ENCODE measurements around the gene TBL1XR1.

Gene TBL1XR1

GRCh38 chr3:177106594-177106993 is 90.7 kb downstream of the TBL1XR1 start:
- DNase-seq: no peak

- no peak for DNase-seq
Measured at GRCh38 chr3:177106184-177106583, 91.1 kb downstream of the TBL1XR1 start.

GRCh38 chr3:177105623-177106022 is 91.7 kb downstream of the TBL1XR1 start:
- no peak for DNase-seq

GRCh38 chr3:177104299-177104992 is 92.8 kb downstream of the TBL1XR1 start:
- no peak for DNase-seq

GRCh38 chr3:177102553-177102952 is 94.7 kb downstream of the TBL1XR1 start:
- DNase-seq: peak; percentile 52

GRCh38 chr3:177098551-177098950 is 98.7 kb downstream of the TBL1XR1 start:
- no peak for DNase-seq

- no peak for DNase-seq
Measured at GRCh38 chr3:177096615-177097014, 100.7 kb downstream of the TBL1XR1 start.

GRCh38 chr3:177093966-177094365 is 103.3 kb downstream of the TBL1XR1 start:
- DNase-seq: no peak

- DNase-seq: no peak
Measured at GRCh38 chr3:177089901-177090300, 107.4 kb downstream of the TBL1XR1 start.

- no peak for DNase-seq
Measured at GRCh38 chr3:177089110-177089509, 108.2 kb downstream of the TBL1XR1 start.

GRCh38 chr3:177085794-177086193 is 111.5 kb downstream of the TBL1XR1 start:
- no peak for DNase-seq

- no peak for DNase-seq
Measured at GRCh38 chr3:177084616-177085015, 112.7 kb downstream of the TBL1XR1 start.

- DNase-seq: no peak
Measured at GRCh38 chr3:177080122-177080521, 117.2 kb downstream of the TBL1XR1 start.

- no peak for DNase-seq
Measured at GRCh38 chr3:177079684-177080083, 117.6 kb downstream of the TBL1XR1 start.

GRCh38 chr3:177071496-177072156 is 125.7 kb downstream of the TBL1XR1 start:
- no peak for DNase-seq

- peak; percentile 64 for DNase-seq
Measured at GRCh38 chr3:177069514-177070329, 127.6 kb downstream of the TBL1XR1 start.

- DNase-seq: no peak
Measured at GRCh38 chr3:177068967-177069366, 128.3 kb downstream of the TBL1XR1 start.

- no peak for DNase-seq
Measured at GRCh38 chr3:177066068-177066467, 131.2 kb downstream of the TBL1XR1 start.

GRCh38 chr3:177065285-177066033 is 131.8 kb downstream of the TBL1XR1 start:
- no peak for DNase-seq

- DNase-seq: peak; percentile 27
Measured at GRCh38 chr3:177062052-177062732, 135.1 kb downstream of the TBL1XR1 start.

- no peak for DNase-seq
Measured at GRCh38 chr3:177061369-177061768, 135.9 kb downstream of the TBL1XR1 start.

- DNase-seq: no peak
Measured at GRCh38 chr3:177060492-177060891, 136.8 kb downstream of the TBL1XR1 start.

Measured in fibroblast of skin of abdomen (primary cell).